Panc1 (cell line): ENCODE measurements around the gene LRP5. TPM values are rescaled to one million over a fixed set of nuclear protein-coding genes. Genes with fewer than 3 reads are reported as not detected.

Experiments used
- ATAC-seq: fragments of 200-7000 bp; cut with Tn5 transposase; 2 replicates; pipeline ENCODE4 v1.9.1; 2020; ENCODE audit warnings: mild to moderate bottlenecking, moderate library complexity
- BruUV-seq: library from RNA; stranded (reverse); fragments of 400-500 nt; replicated peaks from 2 replicates; lab custom pipeline; 2021; lab: Mats Ljungman, UMichigan
- CTCF ChIA-PET: fragments of 300-600 bp; sonication (Branson Sonifier 250); formaldehyde crosslinking; loops from one replicate; lab custom pipeline; 2022; ENCODE audit warnings: antibody characterized with exemption; lab: Charles Lee
- POLR2A ChIA-PET: fragments of 300-600 bp; sonication (Branson Sonifier 250); formaldehyde crosslinking; loops from one replicate; lab custom pipeline; 2022; ENCODE audit warnings: antibody characterized with exemption; lab: Charles Lee
- DNase-seq: peaks from one replicate; pipeline ENCODE4 v3.0.0-alpha.2; 2010; ENCODE audit warnings: low read depth, low spot score
- H3K27ac ChIP-seq: 2 replicates; pipeline ENCODE4 v1.5.1; 2011; ENCODE audit warnings: mild to moderate bottlenecking, low read length, inconsistent platforms
- H3K27me3 ChIP-seq: fragments of 200-500 bp; sonication (Bioruptor generic); 2 replicates; pipeline ENCODE4 v1.6.0; 2014; ENCODE audit warnings: low read length, inconsistent platforms; ENCODE audit not compliant: control insufficient read depth, insufficient read depth
- H3K36me3 ChIP-seq: fragments of 200-500 bp; sonication (Bioruptor generic); 2 replicates; pipeline ENCODE4 v1.5.1; 2014; ENCODE audit warnings: inconsistent platforms, mild to moderate bottlenecking, low read length, moderate library complexity; ENCODE audit not compliant: control insufficient read depth, insufficient read depth
- H3K4me1 ChIP-seq: 2 replicates; pipeline ENCODE4 v1.5.1; 2011; ENCODE audit warnings: inconsistent platforms, mild to moderate bottlenecking, low read length, moderate library complexity; ENCODE audit not compliant: control insufficient read depth, insufficient read depth
- H3K4me3 ChIP-seq, 2 experiments: 2 replicates each; pipeline ENCODE4 v1.5.1; 2011 to 2012; ENCODE audit warnings: low read depth in 2 of 2, low read length in 2 of 2, mild to moderate bottlenecking in 2 of 2, inconsistent platforms in 1 of 2, moderate library complexity in 1 of 2
- H3K9me3 ChIP-seq: fragments of 200-500 bp; sonication (Bioruptor generic); 2 replicates; pipeline ENCODE4 v1.5.1; 2014; ENCODE audit warnings: low read depth, mild to moderate bottlenecking, inconsistent platforms, low read length, moderate library complexity; ENCODE audit not compliant: control insufficient read depth, insufficient read depth
- CTCF ChIP-seq: fragments of 450-650 bp; IDR thresholded peaks from 2 replicates; pipeline ENCODE4 v1.5.1; 2017; ENCODE audit warnings: mild to moderate bottlenecking
- POLR2AphosphoS5 ChIP-seq: IDR thresholded peaks from 2 replicates; pipeline ENCODE4 v1.6.1; 2012; ENCODE audit warnings: mild to moderate bottlenecking, low read depth, low read length, moderate library complexity
- REST ChIP-seq, 2 experiments: IDR thresholded peaks; 2 replicates each; pipeline ENCODE4 v1.6.1; 2011 to 2012; ENCODE audit warnings: low read depth in 2 of 2, control low read depth in 1 of 2, low read length in 1 of 2, mild to moderate bottlenecking in 1 of 2, moderate library complexity in 1 of 2; ENCODE audit not compliant: insufficient read depth in 1 of 2
- SIN3A ChIP-seq: IDR thresholded peaks from 2 replicates; pipeline ENCODE4 v1.6.1; 2012; ENCODE audit warnings: low read depth, mild to moderate bottlenecking, low read length, moderate library complexity, borderline replicate concordance; ENCODE audit not compliant: insufficient read depth
- TCF7L2 ChIP-seq: IDR thresholded peaks from 2 replicates; pipeline ENCODE4 v1.6.1; 2011; ENCODE audit warnings: mild to moderate bottlenecking, low read depth, low read length, inconsistent platforms
- in situ Hi-C: cut with HindIII; loops from 2 replicates; pipeline ENCODE4 v1.10.0; 2016; ENCODE audit warnings: low sequenced_read_pairs, low pct_unique_long_range_greater_than_20kb
- intact Hi-C: fragments of 100-400 bp; cut with micrococcal nuclease; formaldehyde crosslinking; loops from one replicate; pipeline ENCODE4 v1.10.0; 2022; ENCODE audit not compliant: unreplicated experiment
- total RNA-seq: library from RNA; stranded (reverse); gene quantifications from one replicate; pipeline ENCODE4 v1.2.1, GENCODE V29; 2021; ENCODE audit not compliant: unreplicated experiment

The LRP5 gene
- total RNA-seq, 1 experiment from 2014 or later, result 171 TPM

GRCh38 chr11:68349461-68350249 lies 37.3 kb downstream of the LRP5 start:
- no peak overlapping the region for H3K4me3 ChIP-seq
- H3K27me3 ChIP-seq, result no peaks in the 10 kb centered on the region
- H3K36me3 ChIP-seq, result no peaks in the 10 kb centered on the region
- no peaks in the 10 kb centered on the region for H3K9me3 ChIP-seq
- no TSS peak for BruUV-seq
- no peak overlapping the region for H3K27ac ChIP-seq
- ATAC-seq (no peak), DNase-seq (no peak)
- H3K4me1 ChIP-seq, result peaks cover 50% of the 10 kb centered on the region
- ChIA-PET CTCF (no interaction called here), POLR2A (interaction anchor here (0.6 kb wide), 1 partner anchor 21 kb away, joined by 3 read pairs; no protein-coding TSS in a partner anchor)
- in situ Hi-C loops, result no loop called here
- TF ChIP-seq CTCF (no peak), TCF7L2 (no peak), SIN3A (no peak)
- intact Hi-C loops, result no loop called here

GRCh38 chr11:68350759-68351449 lies 38.5 kb downstream of the LRP5 start:
- Histone ChIP-seq H3K4me3 (no peak overlapping the region), H3K36me3 (no peaks in the 10 kb centered on the region), H3K27me3 (no peaks in the 10 kb centered on the region), H3K4me1 (peaks cover 60% of the 10 kb centered on the region), H3K9me3 (no peaks in the 10 kb centered on the region), H3K27ac (no peak overlapping the region; the same call in 1 of the 2 replicates)
- BruUV-seq, result no TSS peak
- ChIA-PET CTCF (no interaction called here), POLR2A (interaction anchor here (0.5 kb wide), 1 partner anchor 49 kb away, joined by 3 read pairs; no protein-coding TSS in a partner anchor)
- no peak for TF ChIP-seq CTCF
- TF ChIP-seq POLR2AphosphoS5, result no peak
- TF ChIP-seq REST (IDR thresholded peaks at IDR 0.05; ENCODE audit: insufficient read depth in 1 of 2, low read depth in 2 of 2, low read length in 1 of 2), result no peak
- no peak for TF ChIP-seq TCF7L2
- no peak for TF ChIP-seq SIN3A
- intact Hi-C loops, result no loop called here
- in situ Hi-C loops, result no loop called here
- ATAC-seq (no peak), DNase-seq (no peak)
